HUES6 (cell line): Measurements from ENCODE around the gene ROR2.
"Not testable (repeated sequence)": the region's sequence is repeated elsewhere in the genome, so short reads cannot be mapped to it uniquely, and the experiment has no call there.

Experiments
- H3K27ac ChIP-seq: 2 replicates; pipeline ENCODE4 v1.7.0; 2013; ENCODE audit warnings: low read depth, mild to moderate bottlenecking, low read length, inconsistent platforms
- H3K27me3 ChIP-seq: 2 replicates; pipeline ENCODE4 v1.6.1; 2013; ENCODE audit warnings: low read length; ENCODE audit not compliant: control insufficient read depth, insufficient read depth
- H3K36me3 ChIP-seq: 2 replicates; pipeline ENCODE4 v1.6.1; 2013; ENCODE audit warnings: low read length; ENCODE audit not compliant: control insufficient read depth, insufficient read depth
- H3K4me1 ChIP-seq: 2 replicates; pipeline ENCODE4 v1.6.1; 2013; ENCODE audit warnings: low read length; ENCODE audit not compliant: control insufficient read depth, insufficient read depth
- H3K4me3 ChIP-seq: 2 replicates; pipeline ENCODE4 v1.5.1; 2013; ENCODE audit warnings: low read depth, low read length
- H3K9ac ChIP-seq: one replicate; pipeline ENCODE4 v1.6.1; 2013; ENCODE audit warnings: mild to moderate bottlenecking, low read length
- H3K9me3 ChIP-seq: 2 replicates; pipeline ENCODE4 v1.6.1; 2013; ENCODE audit warnings: low read depth, low read length; ENCODE audit not compliant: control insufficient read depth, insufficient read depth

The ROR2 gene

GRCh38 chr9:91560301-91560700 is 389.7 kb downstream of the ROR2 start:
- H3K4me3 ChIP-seq = no peak overlapping the region
- no peaks in the 10 kb centered on the region for H3K36me3 ChIP-seq
- no peak overlapping the region for H3K9ac ChIP-seq
- no peaks in the 10 kb centered on the region for H3K27me3 ChIP-seq
- H3K9me3 ChIP-seq = no peaks in the 10 kb centered on the region
- H3K27ac ChIP-seq = no peak overlapping the region
- peaks cover 19% of the 10 kb centered on the region for H3K4me1 ChIP-seq

- no peak overlapping the region for H3K27ac ChIP-seq
- H3K9me3 ChIP-seq = 0 out of 2 replicates have a peak, but pooled peaks cover 2% of the 10 kb centered on the region
- H3K4me3 ChIP-seq = no peak overlapping the region
Observed at GRCh38 chr9:91558879-91559278, 391.1 kb downstream of the ROR2 start.

GRCh38 chr9:91558395-91558794 is 391.6 kb downstream of the ROR2 start:
- Histone ChIP-seq H3K27ac (no peak overlapping the region), H3K4me1 (no peaks in the 10 kb centered on the region; the same call in 1 of the 2 replicates), H3K9me3 (0 out of 2 replicates have a peak, but pooled peaks cover 2% of the 10 kb centered on the region), H3K4me3 (no peak overlapping the region), H3K36me3 (no peaks in the 10 kb centered on the region), H3K9ac (no peak overlapping the region), H3K27me3 (no peaks in the 10 kb centered on the region)

More at GRCh38 chr9:91558879-91559278, 391.1 kb downstream of the ROR2 start:
- Histone ChIP-seq H3K9ac (no peak overlapping the region), H3K4me1 (peaks cover 5% of the 10 kb centered on the region), H3K36me3 (no peaks in the 10 kb centered on the region), H3K27me3 (no peaks in the 10 kb centered on the region)

- Histone ChIP-seq H3K27me3 (no peaks in the 10 kb centered on the region), H3K9me3 (0 out of 2 replicates have a peak, but pooled peaks cover 2% of the 10 kb centered on the region), H3K36me3 (no peaks in the 10 kb centered on the region), H3K4me3 (no peak overlapping the region), H3K4me1 (no peaks in the 10 kb centered on the region; the same call in 1 of the 2 replicates), H3K27ac (no peak overlapping the region), H3K9ac (no peak overlapping the region)
Observed at GRCh38 chr9:91557327-91557726, 392.7 kb downstream of the ROR2 start.

GRCh38 chr9:91555132-91555531 is 394.9 kb downstream of the ROR2 start:
- Histone ChIP-seq H3K27ac (no peak overlapping the region), H3K4me1 (no peaks in the 10 kb centered on the region; the same call in 1 of the 2 replicates), H3K9me3 (peaks cover 8% of the 10 kb centered on the region; the same call in 1 of the 2 replicates), H3K36me3 (no peaks in the 10 kb centered on the region), H3K9ac (no peak overlapping the region), H3K4me3 (no peak overlapping the region), H3K27me3 (no peaks in the 10 kb centered on the region)

- no peak overlapping the region for H3K27ac ChIP-seq
- no peak overlapping the region for H3K4me3 ChIP-seq
- no peaks in the 10 kb centered on the region for H3K4me1 ChIP-seq
- H3K9ac ChIP-seq = no peak overlapping the region
- H3K9me3 ChIP-seq = peaks cover 6% of the 10 kb centered on the region; the same call in 1 of the 2 replicates
- H3K36me3 ChIP-seq = no peaks in the 10 kb centered on the region
- no peaks in the 10 kb centered on the region for H3K27me3 ChIP-seq
Observed at GRCh38 chr9:91549177-91549576, 400.9 kb downstream of the ROR2 start.

- no peak overlapping the region for H3K27ac ChIP-seq
Observed at GRCh38 chr9:91547081-91547480, 402.9 kb downstream of the ROR2 start.

GRCh38 chr9:91546574-91546973 is 403.5 kb downstream of the ROR2 start:
- Histone ChIP-seq H3K4me1 (no peaks in the 10 kb centered on the region), H3K27me3 (no peaks in the 10 kb centered on the region), H3K9ac (no peak overlapping the region), H3K9me3 (peaks cover 6% of the 10 kb centered on the region; the same call in 1 of the 2 replicates), H3K4me3 (no peak overlapping the region), H3K27ac (no peak overlapping the region), H3K36me3 (no peaks in the 10 kb centered on the region)

More at GRCh38 chr9:91547081-91547480, 402.9 kb downstream of the ROR2 start:
- no peaks in the 10 kb centered on the region for H3K27me3 ChIP-seq
- H3K9ac ChIP-seq = no peak overlapping the region
- H3K36me3 ChIP-seq = no peaks in the 10 kb centered on the region
- peaks cover 6% of the 10 kb centered on the region; the same call in 1 of the 2 replicates for H3K9me3 ChIP-seq
- no peaks in the 10 kb centered on the region for H3K4me1 ChIP-seq
- H3K4me3 ChIP-seq = no peak overlapping the region

GRCh38 chr9:91541734-91542133 is 408.3 kb downstream of the ROR2 start:
- Histone ChIP-seq H3K4me3 (no peak overlapping the region), H3K9me3 (no peaks in the 10 kb centered on the region), H3K36me3 (no peaks in the 10 kb centered on the region), H3K27ac (no peak overlapping the region), H3K9ac (no peak overlapping the region), H3K4me1 (peaks cover 3% of the 10 kb centered on the region; the same call in 1 of the 2 replicates), H3K27me3 (no peaks in the 10 kb centered on the region)

GRCh38 chr9:91540506-91540905 is 409.5 kb downstream of the ROR2 start:
- not testable (repeated sequence) for H3K9ac ChIP-seq, H3K27me3 ChIP-seq, H3K4me1 ChIP-seq, H3K27ac ChIP-seq, H3K9me3 ChIP-seq, H3K36me3 ChIP-seq, H3K4me3 ChIP-seq

- Histone ChIP-seq H3K4me1 (peaks cover 9% of the 10 kb centered on the region; the same call in 1 of the 2 replicates), H3K36me3 (no peaks in the 10 kb centered on the region), H3K9me3 (no peaks in the 10 kb centered on the region), H3K4me3 (no peak overlapping the region), H3K27ac (no peak overlapping the region), H3K27me3 (no peaks in the 10 kb centered on the region), H3K9ac (no peak overlapping the region)
Observed at GRCh38 chr9:91536211-91536691, 413.8 kb downstream of the ROR2 start.
